H1 (cell line): ENCODE data around the gene METTL9.
"Not testable (repeated sequence)": the region's sequence is repeated elsewhere in the genome, so short reads cannot be mapped to it uniquely, and the experiment has no call there.

ENCODE experiments used
- ASH2L ChIP-seq: fragments of 200-600, 300-600 bp; sonication (generic); IDR thresholded peaks from one replicate; pipeline ENCODE4 v1.7.1; 2017; ENCODE audit warnings: low read length
- BRCA1 ChIP-seq: IDR thresholded peaks from 2 replicates; pipeline ENCODE4 v1.6.1; 2012; ENCODE audit warnings: low read depth, low read length, improper control_type of control experiment
- CTCF ChIP-seq, 3 experiments: IDR thresholded peaks; 1 replicate in 2 of 3; 2 replicates in 1 of 3; pipeline versions ENCODE4 v1.5.1 to v1.6.1; 2011; ENCODE audit warnings: low read length in 3 of 3, mild to moderate bottlenecking in 3 of 3, inconsistent platforms in 2 of 3, low read depth in 1 of 3, moderate library complexity in 1 of 3; ENCODE audit not compliant: insufficient read depth in 1 of 3; ENCODE audit errors: control extremely low read depth in 1 of 3
- EGR1 ChIP-seq: IDR thresholded peaks from 2 replicates; pipeline ENCODE4 v1.6.1; 2011; ENCODE audit warnings: low read depth, low read length, borderline replicate concordance
- EZH2 ChIP-seq: fragments of 200-600 bp; sonication (generic); IDR thresholded peaks from 2 replicates; pipeline ENCODE4 v1.7.1; 2012; ENCODE audit warnings: low read depth, mild to moderate bottlenecking, moderate library complexity, low read length, inconsistent platforms; ENCODE audit not compliant: severe bottlenecking
- HDAC2 ChIP-seq, 2 experiments: fragments of 300-600 bp in 1 of 2; sonication (generic) in 1 of 2; IDR thresholded peaks; 2 replicates each; pipeline ENCODE4 v1.6.1; 2011 to 2012; ENCODE audit warnings: low read depth in 2 of 2, low read length in 2 of 2, mild to moderate bottlenecking in 2 of 2, moderate library complexity in 2 of 2, borderline replicate concordance in 1 of 2, inconsistent platforms in 1 of 2
- POLR2A ChIP-seq, 2 experiments: IDR thresholded peaks; 1 replicate in 1 of 2; 2 replicates in 1 of 2; pipeline ENCODE4 v1.6.1; 2011; ENCODE audit warnings: low read depth in 2 of 2, low read length in 2 of 2, mild to moderate bottlenecking in 2 of 2; ENCODE audit errors: control extremely low read depth in 1 of 2
- POLR2AphosphoS5 ChIP-seq: IDR thresholded peaks from 2 replicates; pipeline ENCODE4 v1.6.1; 2011; ENCODE audit warnings: low read depth, low read length
- RAD21 ChIP-seq, 2 experiments: IDR thresholded peaks in 1 of 2; conservative IDR thresholded peaks in 1 of 2; 2 replicates each; pipeline ENCODE4 v1.6.1; 2011; ENCODE audit warnings: low read depth in 2 of 2, low read length in 2 of 2, improper control_type of control experiment in 1 of 2, inconsistent platforms in 1 of 2, mild to moderate bottlenecking in 1 of 2, moderate library complexity in 1 of 2
- SRF ChIP-seq: IDR thresholded peaks from 2 replicates; pipeline ENCODE4 v1.6.1; 2011; ENCODE audit warnings: mild to moderate bottlenecking, low read depth, low read length, moderate library complexity
- TAF1 ChIP-seq: IDR thresholded peaks from 2 replicates; pipeline ENCODE4 v1.6.1; 2011; ENCODE audit warnings: mild to moderate bottlenecking, low read depth, low read length
- YY1 ChIP-seq: IDR thresholded peaks from 2 replicates; pipeline ENCODE4 v1.6.1; 2011; ENCODE audit warnings: low read depth, mild to moderate bottlenecking, low read length
- TF ChIP-seq, protein P1 (sequence below): IDR thresholded peaks from 2 replicates; pipeline ENCODE4 v1.6.1; 2011; ENCODE audit warnings: low read depth, mild to moderate bottlenecking, low read length; ENCODE audit not compliant: insufficient read depth
- TF ChIP-seq, protein P2 (sequence below): IDR thresholded peaks from 2 replicates; pipeline ENCODE4 v1.6.1; 2011; ENCODE audit warnings: low read length, improper control_type of control experiment

DNA sequence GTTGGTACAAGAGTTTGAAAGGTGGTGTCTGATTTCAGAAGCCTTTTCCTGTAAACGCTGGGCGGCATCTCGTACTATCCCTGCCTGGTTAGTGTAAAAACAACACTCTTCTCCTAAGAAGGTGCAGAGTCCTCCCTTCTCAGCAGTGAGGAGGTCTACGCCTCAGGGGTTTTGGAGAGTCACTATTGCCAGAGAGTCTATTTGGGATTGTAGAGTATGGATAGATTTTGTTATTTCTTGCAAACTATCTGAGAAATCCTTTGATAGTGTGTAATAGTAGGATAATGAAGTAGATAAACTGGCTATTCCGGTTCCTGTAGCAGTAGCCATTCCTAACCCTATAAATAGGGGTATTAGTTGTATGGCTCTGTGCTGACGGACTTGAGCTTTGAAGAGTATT lies 31.5 kb downstream of the METTL9 start:
- TF ChIP-seq TAF1; CTCF (IDR thresholded peaks at IDR 0.05; ENCODE audit: control extremely low read depth in 1 of 3, insufficient read depth in 1 of 3, low read depth in 1 of 3, low read length in 3 of 3); EGR1; EZH2; YY1; HDAC2 (IDR thresholded peaks at IDR 0.05; ENCODE audit: borderline replicate concordance in 1 of 2, low read depth in 2 of 2, low read length in 2 of 2); ASH2L; SRF; POLR2A (IDR thresholded peaks at IDR 0.05; ENCODE audit: control extremely low read depth in 1 of 2, low read depth in 2 of 2, low read length in 2 of 2); RAD21 (IDR thresholded peaks at IDR 0.05 in 1 of 2, conservative IDR thresholded peaks at IDR 0.05 in 1 of 2; ENCODE audit: low read depth in 2 of 2, low read length in 2 of 2); BRCA1; POLR2AphosphoS5: not testable (repeated sequence)
- TF ChIP-seq, protein P1, sequence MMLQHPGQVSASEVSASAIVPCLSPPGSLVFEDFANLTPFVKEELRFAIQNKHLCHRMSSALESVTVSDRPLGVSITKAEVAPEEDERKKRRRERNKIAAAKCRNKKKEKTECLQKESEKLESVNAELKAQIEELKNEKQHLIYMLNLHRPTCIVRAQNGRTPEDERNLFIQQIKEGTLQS, result not testable (repeated sequence)
- TF ChIP-seq, protein P2, sequence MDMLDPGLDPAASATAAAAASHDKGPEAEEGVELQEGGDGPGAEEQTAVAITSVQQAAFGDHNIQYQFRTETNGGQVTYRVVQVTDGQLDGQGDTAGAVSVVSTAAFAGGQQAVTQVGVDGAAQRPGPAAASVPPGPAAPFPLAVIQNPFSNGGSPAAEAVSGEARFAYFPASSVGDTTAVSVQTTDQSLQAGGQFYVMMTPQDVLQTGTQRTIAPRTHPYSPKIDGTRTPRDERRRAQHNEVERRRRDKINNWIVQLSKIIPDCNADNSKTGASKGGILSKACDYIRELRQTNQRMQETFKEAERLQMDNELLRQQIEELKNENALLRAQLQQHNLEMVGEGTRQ, result not testable (repeated sequence)
